NCI-H460 (cell line): Measurements from ENCODE around the gene PAQR5. TPM values are rescaled to one million over a fixed set of nuclear protein-coding genes. Genes with fewer than 3 reads are reported as not detected.

Experiments used
- DNase-seq: peaks from one replicate; pipeline ENCODE4 v3.0.0-alpha.2; 2016; ENCODE audit warnings: low read depth; ENCODE audit errors: extremely low read depth
- total RNA-seq: library from RNA; depleted of rRNA; stranded (reverse); fragments of >200 nt; shearing (Covaris generic); gene quantifications from 2 replicates; pipeline ENCODE4 v1.2.3, GENCODE V29; 2014

The PAQR5 gene
- total RNA-seq, 1 experiment from 2014 or later: 8.8 TPM

DNA sequence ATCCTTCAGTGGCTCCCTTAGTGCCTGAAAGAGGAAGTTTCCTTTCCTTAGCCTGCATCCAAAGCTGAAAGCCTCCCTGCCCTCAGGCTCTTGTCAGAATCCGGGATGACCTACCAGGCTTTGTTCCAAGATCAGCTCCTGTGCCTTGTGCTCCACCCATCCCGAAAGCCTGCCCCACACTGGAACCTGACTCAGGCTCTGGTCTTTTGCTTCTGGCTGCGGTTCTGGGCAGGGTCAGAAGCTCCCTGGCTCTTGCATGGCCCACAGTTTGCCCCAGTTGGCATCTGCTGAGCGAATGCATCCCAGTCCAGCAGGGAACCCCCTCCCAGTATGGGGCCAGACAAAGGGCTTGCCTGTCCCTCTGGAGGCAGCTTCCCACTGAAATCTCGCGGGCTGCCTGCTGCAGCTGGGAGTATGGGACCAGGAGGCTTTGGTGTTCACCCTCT, 89.6 kb downstream of the PAQR5 start:
- no peak for DNase-seq

- no peak for DNase-seq
Measured at GRCh38 chr15:69389426-69389825, 90.7 kb downstream of the PAQR5 start.

GRCh38 chr15:69390575-69390974, 91.9 kb downstream of the PAQR5 start:
- DNase-seq: no peak

GRCh38 chr15:69391046-69391757, 92.5 kb downstream of the PAQR5 start:
- no peak for DNase-seq

DNA sequence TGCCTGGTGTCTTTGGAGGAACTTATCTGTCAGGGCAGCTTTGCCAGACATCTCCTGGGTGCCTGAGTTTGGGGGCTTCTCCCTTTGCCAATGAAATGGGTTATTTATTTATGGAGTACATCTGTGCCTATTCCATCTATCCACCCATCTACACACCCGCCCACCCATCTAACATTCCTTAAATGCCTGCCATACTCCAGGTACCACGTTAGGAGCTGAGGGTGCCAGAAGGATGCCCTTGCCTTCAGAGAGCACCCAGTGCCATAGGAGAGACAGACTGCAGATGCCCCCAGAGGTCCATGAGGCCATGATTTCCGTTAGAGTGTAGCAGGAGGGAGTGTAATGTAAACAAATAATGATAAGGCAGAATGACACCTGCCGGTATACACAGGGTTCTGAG, 93.6 kb downstream of the PAQR5 start:
- no peak for DNase-seq

- DNase-seq: no peak
Measured at GRCh38 chr15:69393831-69394491, 95.2 kb downstream of the PAQR5 start.

- DNase-seq: peak; percentile 67
Measured at GRCh38 chr15:69394556-69395282, 96.0 kb downstream of the PAQR5 start.

DNA sequence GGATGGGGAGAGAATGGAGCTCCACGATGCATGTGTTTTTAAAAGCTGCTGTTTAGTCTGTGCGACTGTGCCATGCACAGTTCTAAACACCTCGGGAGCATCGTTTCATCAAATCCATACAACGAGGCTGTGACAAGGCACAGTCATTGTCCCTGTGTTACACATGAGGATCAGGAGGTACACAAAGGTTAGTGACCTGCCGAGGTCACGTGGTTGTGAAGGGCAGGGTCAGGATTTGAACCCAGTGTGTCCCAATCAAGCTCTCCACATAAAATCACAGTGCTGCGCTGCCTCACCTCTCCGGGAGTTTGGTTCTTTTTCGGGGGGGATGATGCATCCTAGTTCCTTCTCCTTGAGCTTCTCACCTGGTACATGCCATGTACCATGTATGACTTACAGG, 96.7 kb downstream of the PAQR5 start:
- no peak for DNase-seq

DNA sequence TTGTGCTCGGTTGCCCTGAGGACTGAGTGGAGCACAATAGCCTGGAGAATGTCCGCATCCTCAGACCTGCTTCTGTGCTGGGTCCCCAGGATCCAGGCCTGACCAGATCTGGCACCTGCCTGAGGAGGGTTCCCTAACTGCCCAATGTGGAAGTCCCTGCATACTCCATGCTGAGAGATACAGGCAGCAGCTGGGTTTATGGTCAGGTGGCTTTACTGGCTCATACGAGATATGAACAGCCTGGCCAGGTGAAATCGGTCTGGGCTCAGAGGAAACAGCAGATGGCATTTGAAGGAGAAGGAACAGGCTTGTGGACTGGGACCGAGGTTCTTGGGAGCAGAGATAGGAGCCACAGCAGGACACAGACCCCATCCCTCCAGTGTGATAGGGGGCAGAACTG, 97.3 kb downstream of the PAQR5 start:
- no peak for DNase-seq

DNA sequence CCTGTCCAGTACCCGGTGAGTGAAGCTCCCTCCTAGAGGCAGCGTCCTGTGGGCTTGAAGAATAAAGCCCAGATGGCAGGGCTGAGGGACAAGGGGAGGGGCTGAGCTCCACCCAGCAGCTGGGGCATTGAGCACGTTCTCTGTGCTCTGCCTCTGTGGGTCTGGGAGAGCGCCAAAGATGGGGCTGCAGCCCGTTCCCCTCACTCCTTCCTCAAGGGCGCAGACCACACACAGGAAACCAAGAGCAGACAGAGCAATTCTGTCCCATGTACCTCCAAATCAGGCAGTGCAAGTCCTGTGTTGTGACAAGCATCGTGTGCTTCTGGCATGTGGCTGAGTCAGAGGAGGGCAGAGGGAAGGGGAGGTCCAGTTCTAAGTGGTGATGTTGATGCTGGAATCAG, 99.8 kb downstream of the PAQR5 start:
- no peak for DNase-seq

DNA sequence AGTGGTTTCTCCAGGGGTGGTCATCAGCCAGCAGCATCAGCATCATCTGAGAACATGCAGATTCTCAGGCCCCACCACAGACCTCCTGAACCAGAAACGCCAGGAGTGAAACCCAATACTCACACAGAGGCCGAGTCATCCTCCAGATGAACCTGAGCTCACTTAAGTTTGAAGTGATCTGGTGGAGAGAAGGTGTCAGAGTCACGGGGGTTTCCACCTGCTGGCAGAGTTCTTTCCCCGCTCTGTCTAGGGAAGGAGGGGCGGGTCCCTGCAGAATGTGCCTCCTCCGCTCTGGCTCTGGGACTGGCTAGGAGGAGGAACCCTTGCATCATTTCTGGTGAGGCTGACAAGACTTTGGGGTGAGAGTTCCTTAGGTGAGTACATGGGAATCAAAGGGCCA, 102.1 kb downstream of the PAQR5 start:
- no peak for DNase-seq

GRCh38 chr15:69402816-69403215, 104.1 kb downstream of the PAQR5 start:
- no peak for DNase-seq

GRCh38 chr15:69403594-69403993, 104.9 kb downstream of the PAQR5 start:
- DNase-seq: no peak

DNA sequence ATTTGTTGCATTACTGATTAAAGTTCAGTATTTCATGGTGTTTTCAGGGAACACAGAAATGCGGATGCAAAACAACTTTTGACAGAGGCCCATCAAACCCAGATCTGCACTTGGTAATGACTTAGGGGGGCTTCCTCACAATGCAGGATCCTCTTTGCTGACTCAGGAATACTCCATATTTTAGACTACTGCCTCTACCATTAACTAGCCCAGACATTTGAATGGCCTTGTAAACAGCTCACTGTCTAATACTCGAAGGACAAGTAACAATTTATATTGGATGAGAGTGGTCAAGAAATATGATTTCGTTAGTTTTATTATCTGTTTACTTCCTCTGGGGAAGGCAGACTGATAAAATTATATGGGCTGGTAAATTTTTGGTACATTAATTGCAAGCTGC, 106.4 kb downstream of the PAQR5 start:
- no peak for DNase-seq

- DNase-seq: no peak
Measured at GRCh38 chr15:69407719-69408400, 109.1 kb downstream of the PAQR5 start.

GRCh38 chr15:69408841-69409240, 110.1 kb downstream of the PAQR5 start:
- DNase-seq: no peak

DNA sequence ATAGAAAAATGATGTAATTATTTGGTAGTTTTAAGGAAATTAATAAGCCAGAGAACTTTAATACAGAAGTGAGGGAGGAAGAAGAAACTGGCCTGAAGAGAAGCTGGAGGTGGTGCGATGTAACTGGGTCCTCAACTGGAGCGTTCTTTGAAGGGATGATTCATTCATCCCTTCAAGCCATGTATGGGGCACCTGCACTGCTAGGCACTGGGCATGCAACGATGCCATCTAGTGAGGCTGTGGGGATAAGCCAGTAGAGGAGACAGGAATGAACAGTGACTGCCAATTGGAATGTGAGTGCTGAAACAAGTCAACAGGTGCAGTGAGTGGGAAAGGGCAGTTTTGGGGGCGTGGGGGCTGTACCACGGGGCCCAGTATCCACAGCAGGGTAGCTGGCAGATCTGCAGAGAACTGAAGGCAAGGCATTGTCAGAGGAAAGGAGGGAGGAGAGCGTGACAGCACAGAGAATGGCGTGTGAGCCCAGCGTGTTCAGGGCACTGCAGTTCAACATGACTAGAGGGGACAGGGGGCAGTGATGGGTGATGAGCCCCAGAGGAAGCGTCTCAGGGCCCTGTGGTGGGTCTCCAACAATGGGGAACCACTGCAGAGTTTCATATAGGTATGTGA, 111.6 kb downstream of the PAQR5 start:
- DNase-seq: peak; percentile 78

GRCh38 chr15:69412274-69412673, 113.6 kb downstream of the PAQR5 start:
- DNase-seq: no peak

GRCh38 chr15:69412701-69413100, 114.0 kb downstream of the PAQR5 start:
- no peak for DNase-seq

DNA sequence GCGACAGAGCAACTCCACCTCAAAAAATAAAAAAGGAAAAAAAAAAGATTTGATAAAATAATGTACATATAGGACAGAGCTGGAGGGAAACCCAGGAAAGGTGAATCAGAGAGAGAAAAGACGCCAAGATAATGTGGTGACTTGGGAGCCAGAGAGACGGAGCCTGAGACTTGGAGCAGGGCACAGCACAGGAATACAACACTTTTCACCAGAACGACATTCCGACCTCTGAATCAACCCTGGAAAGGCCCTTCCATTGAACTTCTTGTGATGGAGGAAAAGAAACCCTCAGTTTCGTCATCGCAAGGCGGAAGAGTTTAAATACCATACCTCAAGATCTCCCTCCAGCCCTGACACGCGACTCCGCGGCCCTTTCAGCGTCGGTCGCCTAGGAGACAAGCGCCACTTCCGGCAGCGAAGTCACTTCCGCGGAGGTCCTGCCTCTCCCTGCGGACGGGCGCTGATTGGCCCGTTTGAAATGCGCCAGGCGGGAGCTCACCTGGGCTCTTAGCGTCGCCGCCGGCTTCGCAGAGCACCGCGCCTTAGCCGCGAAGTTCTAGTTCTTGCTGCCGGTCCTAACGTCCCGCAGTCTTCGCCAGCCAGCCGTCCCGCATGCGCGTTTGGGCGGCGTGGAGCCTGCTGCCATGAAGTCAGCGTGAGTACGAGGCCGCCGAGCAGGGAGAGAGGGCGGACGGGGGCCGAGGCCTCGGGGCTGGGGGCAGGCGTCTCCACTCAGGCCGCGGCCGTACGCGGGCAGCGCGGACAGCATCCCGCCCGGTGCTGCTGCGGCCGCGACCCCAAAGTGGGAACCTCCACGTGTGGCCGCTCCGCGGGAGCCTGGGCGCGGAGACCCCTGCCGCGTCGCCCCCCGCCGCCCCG, 115.3 kb downstream of the PAQR5 start, which contains the start of gene KIF23:
Gene KIF23, plus strand, starts transcription at position 528 of the 879 bp plus-strand sequence. Its CDS starts 117 bp downstream, at position 645.
- DNase-seq: peak; percentile 91
